ENCODE data around the gene MLXIP. TPM values are rescaled to one million over a fixed set of nuclear protein-coding genes. Genes with fewer than 3 reads are reported as not detected.

MLXIP gene
- total RNA-seq, 1 donor from 2014 or later: 16.9 TPM

DNA sequence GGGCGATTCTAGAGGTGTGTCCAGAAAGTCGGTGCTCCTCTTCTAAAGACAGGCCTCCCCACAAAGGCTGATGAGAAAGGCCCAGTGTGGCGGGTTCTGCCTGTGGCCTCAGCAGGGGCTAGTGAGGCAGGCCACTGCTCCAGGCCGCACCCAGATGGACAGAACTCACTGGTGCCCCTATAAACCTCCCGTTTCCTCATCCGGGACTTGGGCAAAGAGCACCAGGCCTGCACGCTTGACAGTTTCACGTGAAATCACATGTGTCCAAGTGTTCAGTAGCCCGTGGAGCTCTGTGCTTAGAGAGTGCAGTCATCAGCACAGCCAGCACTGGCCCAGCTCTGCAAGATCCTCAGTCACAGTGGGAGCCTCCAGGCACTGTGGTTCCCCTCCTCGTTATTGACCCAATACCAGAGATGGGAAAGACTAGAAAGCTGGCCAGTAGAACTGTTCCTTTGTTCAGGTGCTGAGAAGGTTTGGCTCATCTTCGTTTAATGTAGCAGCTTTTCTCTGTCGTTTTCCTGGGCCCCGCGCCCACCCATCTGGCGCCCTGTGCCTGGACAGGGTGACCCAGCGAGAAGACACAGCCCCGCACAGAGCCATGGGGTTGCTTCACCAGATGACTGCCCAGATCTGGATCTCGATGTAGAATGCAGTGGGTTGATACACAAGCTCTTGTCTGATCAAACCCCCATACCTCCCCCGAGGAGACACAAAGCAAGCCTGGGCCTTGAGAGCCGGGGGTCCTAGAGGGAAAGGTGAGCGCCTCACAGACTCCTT, 69.1 kb downstream of the MLXIP start:
- Histone ChIP-seq H3K4me1 (no peaks in the 10 kb centered on the region), H3K27ac (no peak overlapping the region), H3K27me3 (no peaks in the 10 kb centered on the region), H3K9me3 (no peaks in the 10 kb centered on the region), H3K4me3 (no peak overlapping the region), H3K36me3 (peaks cover 0 to 13% of the 10 kb centered on the region in 2 donors)
- intact Hi-C loops (cut with DNase I): no loop called here
- TF ChIP-seq, protein P1, sequence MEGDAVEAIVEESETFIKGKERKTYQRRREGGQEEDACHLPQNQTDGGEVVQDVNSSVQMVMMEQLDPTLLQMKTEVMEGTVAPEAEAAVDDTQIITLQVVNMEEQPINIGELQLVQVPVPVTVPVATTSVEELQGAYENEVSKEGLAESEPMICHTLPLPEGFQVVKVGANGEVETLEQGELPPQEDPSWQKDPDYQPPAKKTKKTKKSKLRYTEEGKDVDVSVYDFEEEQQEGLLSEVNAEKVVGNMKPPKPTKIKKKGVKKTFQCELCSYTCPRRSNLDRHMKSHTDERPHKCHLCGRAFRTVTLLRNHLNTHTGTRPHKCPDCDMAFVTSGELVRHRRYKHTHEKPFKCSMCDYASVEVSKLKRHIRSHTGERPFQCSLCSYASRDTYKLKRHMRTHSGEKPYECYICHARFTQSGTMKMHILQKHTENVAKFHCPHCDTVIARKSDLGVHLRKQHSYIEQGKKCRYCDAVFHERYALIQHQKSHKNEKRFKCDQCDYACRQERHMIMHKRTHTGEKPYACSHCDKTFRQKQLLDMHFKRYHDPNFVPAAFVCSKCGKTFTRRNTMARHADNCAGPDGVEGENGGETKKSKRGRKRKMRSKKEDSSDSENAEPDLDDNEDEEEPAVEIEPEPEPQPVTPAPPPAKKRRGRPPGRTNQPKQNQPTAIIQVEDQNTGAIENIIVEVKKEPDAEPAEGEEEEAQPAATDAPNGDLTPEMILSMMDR (IDR thresholded peaks at IDR 0.05): no peak
- TF ChIP-seq POLR2A (IDR thresholded peaks at IDR 0.05) (no peak), POLR2AphosphoS5 (IDR thresholded peaks at IDR 0.05; ENCODE audit: insufficient read depth in 1 of 2, low read depth in 1 of 2) (no peak)
- no peak for DNase-seq (ENCODE audit: extremely low spot score in 2 of 2)

DNA sequence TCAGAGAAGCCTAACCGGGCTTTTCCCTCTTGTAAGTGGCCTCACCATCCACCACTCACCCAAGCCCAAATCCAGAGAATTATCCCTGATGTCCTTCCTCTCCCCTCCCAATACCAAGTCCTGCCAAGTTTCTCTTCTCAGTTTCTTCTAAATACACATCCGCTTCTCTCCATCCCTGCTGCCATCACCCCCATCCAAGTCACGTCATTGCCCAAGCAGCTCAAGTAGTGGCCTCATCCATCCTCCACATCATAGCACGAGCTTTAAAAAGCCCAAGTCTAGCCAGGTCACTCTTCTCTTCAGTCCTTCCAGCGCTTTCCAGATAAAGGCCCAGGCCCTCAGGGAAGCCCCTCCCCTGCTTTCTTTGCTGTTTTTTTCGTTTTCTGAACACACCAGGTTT, 70.1 kb downstream of the MLXIP start:
- DNase-seq (ENCODE audit: extremely low spot score in 2 of 2): no peak
- Histone ChIP-seq H3K27ac (no peak overlapping the region), H3K9me3 (no peaks in the 10 kb centered on the region), H3K36me3 (peaks cover 0 to 3% of the 10 kb centered on the region in 2 donors), H3K4me1 (no peaks in the 10 kb centered on the region), H3K4me3 (no peak overlapping the region), H3K27me3 (no peaks in the 10 kb centered on the region)
- TF ChIP-seq POLR2A (IDR thresholded peaks at IDR 0.05) (no peak), POLR2AphosphoS5 (IDR thresholded peaks at IDR 0.05; ENCODE audit: insufficient read depth in 1 of 2, low read depth in 1 of 2) (no peak)
- TF ChIP-seq, protein P1 (IDR thresholded peaks at IDR 0.05): no peak
- intact Hi-C loops (cut with DNase I): no loop called here

DNA sequence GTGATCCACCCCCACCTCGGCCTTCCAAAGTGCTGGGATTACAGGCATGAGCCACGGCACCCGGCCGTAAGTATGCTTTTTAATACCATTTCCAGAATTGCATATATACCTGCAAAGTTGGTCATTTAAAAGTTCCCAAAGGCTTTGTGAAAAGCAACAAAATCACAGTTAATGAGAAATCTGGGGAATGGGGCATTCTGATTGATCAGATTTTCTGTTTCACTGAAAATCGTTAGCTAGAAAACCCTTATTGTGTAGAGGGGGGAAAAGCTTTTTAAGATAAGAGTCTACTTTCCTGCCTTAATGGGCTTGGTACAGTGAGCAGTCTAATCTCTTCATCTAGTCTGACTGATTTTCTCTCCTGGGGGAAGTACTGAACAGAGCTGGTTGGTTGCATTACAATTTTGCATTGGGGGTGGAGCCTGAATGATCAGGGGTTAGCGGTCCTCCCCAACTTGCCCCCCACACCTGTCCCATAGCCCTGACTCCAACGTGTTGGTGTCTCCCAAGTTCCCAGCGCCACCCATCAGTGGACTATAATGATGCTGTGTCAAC, 71.6 kb downstream of the MLXIP start:
- intact Hi-C loops (cut with DNase I): no loop called here
- Histone ChIP-seq H3K27me3 (no peaks in the 10 kb centered on the region), H3K4me1 (no peaks in the 10 kb centered on the region), H3K36me3 (no peaks in the 10 kb centered on the region), H3K9me3 (no peaks in the 10 kb centered on the region), H3K27ac (no peak overlapping the region), H3K4me3 (no peak overlapping the region)
- TF ChIP-seq, protein P1 (IDR thresholded peaks at IDR 0.05): no peak
- no peak for TF ChIP-seq POLR2A (IDR thresholded peaks at IDR 0.05)
- DNase-seq (ENCODE audit: extremely low spot score in 2 of 2): no peak

GRCh38 chr12:122152754-122153153, 74.2 kb downstream of the MLXIP start:
- intact Hi-C loops (cut with DNase I): no loop called here
- Histone ChIP-seq H3K27ac (no peak overlapping the region), H3K4me3 (no peak overlapping the region), H3K4me1 (no peaks in the 10 kb centered on the region), H3K27me3 (no peaks in the 10 kb centered on the region), H3K9me3 (no peaks in the 10 kb centered on the region), H3K36me3 (no peaks in the 10 kb centered on the region)
- TF ChIP-seq, protein P1 (IDR thresholded peaks at IDR 0.05): no peak
- TF ChIP-seq POLR2A (IDR thresholded peaks at IDR 0.05): no peak
- no peak for DNase-seq (ENCODE audit: extremely low spot score in 2 of 2)

DNA sequence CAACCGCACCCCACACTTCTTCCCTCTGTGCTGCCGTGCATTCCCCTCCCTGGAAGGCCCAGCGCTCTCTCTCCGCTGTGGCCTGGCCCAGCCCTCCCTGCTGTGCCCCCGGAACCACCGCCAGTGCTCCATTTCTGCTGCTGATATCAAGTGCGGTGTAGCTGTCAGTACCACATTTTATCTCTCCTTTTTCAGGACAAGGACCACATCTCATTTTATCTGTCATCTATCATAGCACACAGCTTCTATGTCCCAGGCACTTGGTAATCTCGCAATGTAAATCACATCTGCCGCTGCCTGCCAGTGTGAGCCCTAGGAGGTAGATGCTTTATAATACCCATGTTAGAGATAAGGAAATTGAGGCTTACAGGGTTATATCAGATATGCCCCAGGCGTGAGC, 77.1 kb downstream of the MLXIP start:
- Histone ChIP-seq H3K36me3 (no peaks in the 10 kb centered on the region), H3K4me1 (no peaks in the 10 kb centered on the region), H3K9me3 (no peaks in the 10 kb centered on the region), H3K27me3 (no peaks in the 10 kb centered on the region), H3K27ac (no peak overlapping the region), H3K4me3 (no peak overlapping the region)
- no peak for DNase-seq (ENCODE audit: extremely low spot score in 2 of 2)
- TF ChIP-seq, protein P1 (IDR thresholded peaks at IDR 0.05): no peak
- TF ChIP-seq POLR2AphosphoS5 (IDR thresholded peaks at IDR 0.05; ENCODE audit: insufficient read depth in 1 of 2, low read depth in 1 of 2) (no peak), POLR2A (IDR thresholded peaks at IDR 0.05) (no peak)
- intact Hi-C loops (cut with DNase I): no loop called here
